Colonic mucosa (tissue), 4 donors: ENCODE results near the gene STPG4. TPM values are rescaled to one million over a fixed set of nuclear protein-coding genes. Genes with fewer than 3 reads are reported as not detected.

Experiments used
- DNase-seq: peaks from one replicate; pipeline ENCODE4 v3.0.0-alpha.2; 2020
- H3K27ac ChIP-seq: fragments of 200-600 bp; one replicate; pipeline ENCODE4 v1.8.0; 2021
- H3K27me3 ChIP-seq: fragments of 200-600 bp; one replicate; pipeline ENCODE4 v1.8.0; 2021
- H3K36me3 ChIP-seq: fragments of 200-600 bp; one replicate; pipeline ENCODE4 v1.8.0; 2021
- H3K4me1 ChIP-seq: fragments of 200-600 bp; one replicate; pipeline ENCODE4 v1.8.0; 2021; ENCODE audit warnings: mild to moderate bottlenecking
- H3K4me3 ChIP-seq: fragments of 200-600 bp; one replicate; pipeline ENCODE4 v1.8.0; 2021
- H3K9ac ChIP-seq, 2 donors: one replicate each; pipeline ENCODE4 v1.7.0; 2013; ENCODE audit warnings: control low read depth in 2 of 2, low read depth in 2 of 2, low read length in 2 of 2
- H3K9me3 ChIP-seq: fragments of 200-600 bp; one replicate; pipeline ENCODE4 v1.8.0; 2021
- intact Hi-C: fragments of 100-400 bp; cut with DNase I; formaldehyde crosslinking; loops from one replicate; pipeline ENCODE4 v1.14.1; 2022
- total RNA-seq, 2 donors: library from RNA; stranded (reverse); fragmentation: NEBNext Ultra II Directional in 1 of 2; extraction: Animal tissue kit (Norgen Biotek cat#: 25700) in 1 of 2; gene quantifications; one replicate each; pipeline ENCODE4 v1.2.1, GENCODE V29; 2021
- TF ChIP-seq, protein P1 (sequence below): fragments of 200-600 bp; IDR thresholded peaks from one replicate; pipeline ENCODE4 v1.8.0; 2022; ENCODE audit warnings: antibody characterized with exemption, mild to moderate bottlenecking
- donor health status: healthy.
- donor health status: DM: no; HTN: no; CAD: no.
- donor health status: DM: no; HTN: no; CAD: no.

STPG4 gene
- total RNA-seq, 2 donors from 2014 or later: 0.21 to 0.47 TPM

DNA sequence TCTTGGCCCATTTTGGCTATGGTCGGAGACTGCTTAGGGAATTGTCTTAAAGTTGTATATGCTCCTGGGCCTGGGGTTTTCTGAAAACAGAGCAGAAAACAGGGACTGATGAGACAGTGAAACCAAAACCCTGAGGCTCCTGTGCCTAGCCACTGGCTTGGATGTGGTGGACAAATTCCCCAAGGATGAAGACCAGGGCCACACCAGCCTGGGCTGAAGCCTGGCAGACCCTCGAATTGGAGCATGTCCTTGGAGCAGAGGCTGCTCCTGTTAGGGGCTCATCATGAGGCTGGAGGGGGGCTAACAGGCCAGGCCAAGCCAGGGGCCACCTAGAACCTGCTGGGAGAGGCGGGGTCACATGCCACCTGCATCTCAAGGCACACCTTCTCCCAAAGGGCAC lies 68.1 kb downstream of the STPG4 start:
- no peaks in the 10 kb centered on the region for H3K36me3 ChIP-seq
- peaks cover 4% of the 10 kb centered on the region for H3K4me1 ChIP-seq
- DNase-seq: no peak
- TF ChIP-seq, protein P1, sequence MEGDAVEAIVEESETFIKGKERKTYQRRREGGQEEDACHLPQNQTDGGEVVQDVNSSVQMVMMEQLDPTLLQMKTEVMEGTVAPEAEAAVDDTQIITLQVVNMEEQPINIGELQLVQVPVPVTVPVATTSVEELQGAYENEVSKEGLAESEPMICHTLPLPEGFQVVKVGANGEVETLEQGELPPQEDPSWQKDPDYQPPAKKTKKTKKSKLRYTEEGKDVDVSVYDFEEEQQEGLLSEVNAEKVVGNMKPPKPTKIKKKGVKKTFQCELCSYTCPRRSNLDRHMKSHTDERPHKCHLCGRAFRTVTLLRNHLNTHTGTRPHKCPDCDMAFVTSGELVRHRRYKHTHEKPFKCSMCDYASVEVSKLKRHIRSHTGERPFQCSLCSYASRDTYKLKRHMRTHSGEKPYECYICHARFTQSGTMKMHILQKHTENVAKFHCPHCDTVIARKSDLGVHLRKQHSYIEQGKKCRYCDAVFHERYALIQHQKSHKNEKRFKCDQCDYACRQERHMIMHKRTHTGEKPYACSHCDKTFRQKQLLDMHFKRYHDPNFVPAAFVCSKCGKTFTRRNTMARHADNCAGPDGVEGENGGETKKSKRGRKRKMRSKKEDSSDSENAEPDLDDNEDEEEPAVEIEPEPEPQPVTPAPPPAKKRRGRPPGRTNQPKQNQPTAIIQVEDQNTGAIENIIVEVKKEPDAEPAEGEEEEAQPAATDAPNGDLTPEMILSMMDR: no peak
- no peak overlapping the region for H3K4me3 ChIP-seq
- intact Hi-C loops: no loop called here
- no peak overlapping the region for H3K27ac ChIP-seq
- H3K9me3 ChIP-seq: no peaks in the 10 kb centered on the region
- H3K27me3 ChIP-seq: no peaks in the 10 kb centered on the region
- H3K9ac ChIP-seq: no peak overlapping the region

DNA sequence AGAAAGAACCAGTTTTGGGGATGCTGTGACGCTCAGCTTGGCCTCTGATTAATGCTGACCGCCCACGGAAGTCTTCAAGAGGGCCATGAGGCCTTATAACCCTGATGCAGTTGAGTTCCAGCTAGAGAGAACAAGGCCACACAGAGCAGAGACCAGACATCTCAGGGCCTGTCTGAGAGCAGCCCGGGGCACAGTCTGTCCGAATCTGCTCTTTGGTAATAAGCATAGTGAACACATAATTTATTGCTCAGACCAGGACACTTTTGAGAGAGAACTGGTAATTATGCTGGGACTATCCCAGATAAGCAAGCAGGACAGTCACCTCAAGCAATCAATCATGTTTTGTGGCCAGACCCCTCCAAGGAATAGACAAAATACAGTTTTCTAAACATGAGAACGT lies 68.5 kb downstream of the STPG4 start:
- H3K4me1 ChIP-seq: peaks cover 4% of the 10 kb centered on the region

DNA sequence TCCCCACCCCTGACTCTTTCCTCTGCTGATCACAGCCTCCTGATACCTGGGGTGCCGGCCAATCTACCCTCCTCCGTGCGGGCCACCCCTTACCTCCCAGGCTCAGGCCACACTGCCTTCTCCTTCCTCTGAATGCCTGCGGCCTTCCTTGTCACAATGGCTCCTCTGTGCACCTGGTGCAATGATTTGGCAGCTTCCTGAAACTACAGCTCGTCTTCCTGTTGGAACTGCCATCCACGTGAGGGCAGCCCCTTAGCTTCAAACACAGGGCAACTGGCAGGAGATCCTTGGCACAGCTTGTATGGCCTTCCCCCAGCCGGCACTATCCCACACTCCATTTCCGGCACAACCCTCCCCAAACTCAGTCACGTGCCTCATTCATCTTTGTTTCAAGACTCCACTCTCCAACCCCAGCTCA lies 69.0 kb downstream of the STPG4 start:
- Histone ChIP-seq H3K4me3 (no peak overlapping the region), H3K27me3 (no peaks in the 10 kb centered on the region), H3K36me3 (no peaks in the 10 kb centered on the region), H3K9ac (peak overlapping the region in 1 of 2 donors; percentile 15), H3K27ac (no peak overlapping the region), H3K4me1 (peaks cover 4% of the 10 kb centered on the region), H3K9me3 (no peaks in the 10 kb centered on the region)
- intact Hi-C loops: no loop called here
- TF ChIP-seq, protein P1: no peak
- DNase-seq: no peak

More for the DNA sequence above, 68.5 kb downstream of the STPG4 start:
- TF ChIP-seq, protein P1: no peak
- no peaks in the 10 kb centered on the region for H3K27me3 ChIP-seq
- no peak for DNase-seq
- intact Hi-C loops: no loop called here
- no peak overlapping the region for H3K27ac ChIP-seq
- H3K4me3 ChIP-seq: no peak overlapping the region
- H3K36me3 ChIP-seq: no peaks in the 10 kb centered on the region
- no peaks in the 10 kb centered on the region for H3K9me3 ChIP-seq
- no peak overlapping the region for H3K9ac ChIP-seq

- DNase-seq: no peak
- no peak overlapping the region for H3K9ac ChIP-seq
- TF ChIP-seq, protein P1: no peak
Observed at GRCh38 chr2:47083886-47084687, 71.0 kb downstream of the STPG4 start.

GRCh38 chr2:47083485-47083884 lies 71.6 kb downstream of the STPG4 start:
- H3K9me3 ChIP-seq: no peaks in the 10 kb centered on the region
- TF ChIP-seq, protein P1: no peak
- H3K4me3 ChIP-seq: no peak overlapping the region
- intact Hi-C loops: no loop called here
- H3K27me3 ChIP-seq: no peaks in the 10 kb centered on the region
- peaks cover 10% of the 10 kb centered on the region for H3K4me1 ChIP-seq
- H3K9ac ChIP-seq: no peak overlapping the region
- H3K27ac ChIP-seq: no peak overlapping the region
- DNase-seq: no peak
- H3K36me3 ChIP-seq: no peaks in the 10 kb centered on the region

More at GRCh38 chr2:47083886-47084687, 71.0 kb downstream of the STPG4 start:
- intact Hi-C loops: no loop called here
- no peaks in the 10 kb centered on the region for H3K27me3 ChIP-seq
- peaks cover 12% of the 10 kb centered on the region for H3K4me1 ChIP-seq
- no peaks in the 10 kb centered on the region for H3K36me3 ChIP-seq
- no peak overlapping the region for H3K4me3 ChIP-seq
- no peaks in the 10 kb centered on the region for H3K9me3 ChIP-seq
- H3K27ac ChIP-seq: no peak overlapping the region
